A673 (cell line): Measurements from ENCODE around the gene GALNS.

Experiments used
- EZH2 ChIP-seq: fragments of 200-600 bp; sonication (generic); IDR thresholded peaks from 2 replicates; pipeline ENCODE4 v1.6.1; 2017; ENCODE audit warnings: borderline replicate concordance, low read depth, mild to moderate bottlenecking, mixed read lengths, antibody characterized with exemption, low read length; ENCODE audit not compliant: poor library complexity, severe bottlenecking
- TF ChIP-seq, protein P1 (sequence below): fragments of 300-800, 200-600 bp; sonication (generic); conservative IDR thresholded peaks from 2 replicates; pipeline ENCODE4 v1.5.1; 2017; ENCODE audit warnings: low read depth, mild to moderate bottlenecking, antibody characterized with exemption, low read length, moderate library complexity, mixed read lengths

DNA sequence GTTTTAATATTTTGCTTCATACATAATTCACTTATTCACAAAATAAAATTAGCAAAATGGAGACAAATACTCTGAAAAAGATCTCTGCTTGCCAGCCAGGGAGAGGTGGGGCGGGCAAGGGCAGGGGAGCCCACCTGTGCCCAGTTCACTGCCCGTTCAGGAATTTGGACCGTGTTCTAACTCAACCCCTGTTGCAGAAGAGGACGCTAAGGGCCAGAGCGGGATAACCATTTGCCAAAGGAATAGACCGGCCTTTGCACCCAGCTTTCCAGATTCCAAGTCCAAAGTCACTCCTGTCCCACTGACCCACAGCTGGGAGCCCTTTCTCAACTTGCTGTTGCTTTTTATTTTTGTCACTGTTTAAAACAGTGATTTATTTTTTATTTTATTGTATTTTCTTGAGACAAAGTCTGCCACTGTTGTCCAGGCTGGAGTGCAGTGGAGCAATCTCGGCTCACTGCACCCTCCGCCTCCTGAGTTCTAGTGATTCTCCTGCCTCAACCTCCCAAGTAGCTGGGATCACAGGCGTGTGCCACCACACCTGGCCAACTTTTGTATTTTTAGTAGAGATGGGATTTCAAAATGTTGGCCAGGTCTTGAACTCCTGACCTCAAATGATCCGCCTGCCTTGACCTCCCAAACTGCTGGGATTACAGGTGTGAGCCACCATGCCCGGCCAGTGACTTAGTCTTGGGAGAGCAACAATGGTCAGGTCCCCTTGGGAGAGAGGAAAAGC, 69.0 kb downstream of the GALNS start:
- TF ChIP-seq, protein P1, sequence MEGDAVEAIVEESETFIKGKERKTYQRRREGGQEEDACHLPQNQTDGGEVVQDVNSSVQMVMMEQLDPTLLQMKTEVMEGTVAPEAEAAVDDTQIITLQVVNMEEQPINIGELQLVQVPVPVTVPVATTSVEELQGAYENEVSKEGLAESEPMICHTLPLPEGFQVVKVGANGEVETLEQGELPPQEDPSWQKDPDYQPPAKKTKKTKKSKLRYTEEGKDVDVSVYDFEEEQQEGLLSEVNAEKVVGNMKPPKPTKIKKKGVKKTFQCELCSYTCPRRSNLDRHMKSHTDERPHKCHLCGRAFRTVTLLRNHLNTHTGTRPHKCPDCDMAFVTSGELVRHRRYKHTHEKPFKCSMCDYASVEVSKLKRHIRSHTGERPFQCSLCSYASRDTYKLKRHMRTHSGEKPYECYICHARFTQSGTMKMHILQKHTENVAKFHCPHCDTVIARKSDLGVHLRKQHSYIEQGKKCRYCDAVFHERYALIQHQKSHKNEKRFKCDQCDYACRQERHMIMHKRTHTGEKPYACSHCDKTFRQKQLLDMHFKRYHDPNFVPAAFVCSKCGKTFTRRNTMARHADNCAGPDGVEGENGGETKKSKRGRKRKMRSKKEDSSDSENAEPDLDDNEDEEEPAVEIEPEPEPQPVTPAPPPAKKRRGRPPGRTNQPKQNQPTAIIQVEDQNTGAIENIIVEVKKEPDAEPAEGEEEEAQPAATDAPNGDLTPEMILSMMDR: no peak
- no peak for TF ChIP-seq EZH2
